CD4-positive, alpha-beta memory T cell (primary cell): Measurements from ENCODE around the gene ARX. TPM values are rescaled to one million over a fixed set of nuclear protein-coding genes. Genes with fewer than 3 reads are reported as not detected.

ENCODE experiments used
- CTCF ChIA-PET: fragments of 350-600 bp; sonication (Branson Sonifier 250); formaldehyde crosslinking; loops from one replicate; lab custom pipeline; 2021; ENCODE audit warnings: inconsistent platforms; ENCODE audit not compliant: partially characterized antibody; lab: Charles Lee
- POLR2A ChIA-PET: fragments of 350-600 bp; sonication (Branson Sonifier 250); formaldehyde crosslinking; loops from one replicate; lab custom pipeline; 2021; ENCODE audit not compliant: partially characterized antibody; lab: Charles Lee
- DNase-seq, 5 donors: peaks; one replicate each; pipeline versions ENCODE4 v3.0.0 to v3.0.0-alpha.2; 2020 to 2022; ENCODE audit warnings: mixed read lengths in 1 of 5
- H3K27ac ChIP-seq: one replicate; pipeline ENCODE4 v1.7.0; 2013; ENCODE audit warnings: low read depth, low read length
- H3K27me3 ChIP-seq: 2 replicates; pipeline ENCODE4 v1.7.0; 2013; ENCODE audit warnings: mild to moderate bottlenecking, low read length, moderate library complexity; ENCODE audit not compliant: insufficient read depth
- H3K36me3 ChIP-seq: 2 replicates; pipeline ENCODE4 v1.7.0; 2013; ENCODE audit warnings: mild to moderate bottlenecking, low read length, moderate library complexity; ENCODE audit not compliant: insufficient read depth
- H3K4me1 ChIP-seq: 2 replicates; pipeline ENCODE4 v1.7.0; 2013; ENCODE audit warnings: mild to moderate bottlenecking, low read length, moderate library complexity; ENCODE audit not compliant: insufficient read depth
- H3K4me3 ChIP-seq, 2 donors: one replicate each; pipeline ENCODE4 v1.7.0; 2013; ENCODE audit warnings: low read length in 2 of 2, mild to moderate bottlenecking in 1 of 2
- H3K9me3 ChIP-seq, 2 donors: one replicate each; pipeline ENCODE4 v1.7.0; 2013; ENCODE audit warnings: low read length in 2 of 2, control low read depth in 1 of 2; ENCODE audit not compliant: control insufficient read depth in 1 of 2
- H3K27ac Mint-ChIP-seq, 7 donors: one replicate each; pipeline ENCODE4 v1.8.0; 2020 to 2021; ENCODE audit warnings: mixed read lengths in 7 of 7, mild to moderate bottlenecking in 6 of 7, inconsistent platforms in 3 of 7, moderate library complexity in 3 of 7
- H3K27me3 Mint-ChIP-seq, 2 donors: one replicate each; pipeline ENCODE4 v1.8.0; 2020 to 2021; ENCODE audit warnings: mixed read lengths in 2 of 2
- H3K36me3 Mint-ChIP-seq, 2 donors: one replicate each; pipeline ENCODE4 v1.8.0; 2020 to 2021; ENCODE audit warnings: mixed read lengths in 2 of 2, inconsistent platforms in 1 of 2, mild to moderate bottlenecking in 1 of 2
- H3K4me1 Mint-ChIP-seq, 4 donors: one replicate each; pipeline ENCODE4 v1.8.0; 2020 to 2021; ENCODE audit warnings: mixed read lengths in 4 of 4, mild to moderate bottlenecking in 1 of 4
- H3K4me3 Mint-ChIP-seq, 8 donors: one replicate each; pipeline ENCODE4 v1.8.0; 2020 to 2021; ENCODE audit warnings: mixed read lengths in 8 of 8, mild to moderate bottlenecking in 7 of 8, moderate library complexity in 6 of 8, inconsistent platforms in 3 of 8
- H3K9me3 Mint-ChIP-seq, 8 donors: one replicate each; pipeline ENCODE4 v1.8.0; 2020 to 2021; ENCODE audit warnings: mixed read lengths in 8 of 8, mild to moderate bottlenecking in 5 of 8, inconsistent platforms in 3 of 8, moderate library complexity in 1 of 8
- intact Hi-C: fragments of 100-400 bp; cut with micrococcal nuclease; formaldehyde crosslinking; loops from one replicate; pipeline ENCODE4 v1.15.1; 2023
- polyA plus RNA-seq, 2 donors: library from polyadenylated mRNA; unstranded; fragments of 300-500 nt; fragmentation: Illumina TruSeq; gene quantifications; one replicate each; pipeline ENCODE4 v1.2.3, GENCODE V29; 2021
- total RNA-seq, 2 experiments: library from RNA; stranded (reverse); gene quantifications; one replicate each; pipeline ENCODE4 v1.2.3, GENCODE V29; 2021

Gene ARX
- total and polyA plus RNA-seq, 4 experiments from 2014 or later, result not detected

DNA sequence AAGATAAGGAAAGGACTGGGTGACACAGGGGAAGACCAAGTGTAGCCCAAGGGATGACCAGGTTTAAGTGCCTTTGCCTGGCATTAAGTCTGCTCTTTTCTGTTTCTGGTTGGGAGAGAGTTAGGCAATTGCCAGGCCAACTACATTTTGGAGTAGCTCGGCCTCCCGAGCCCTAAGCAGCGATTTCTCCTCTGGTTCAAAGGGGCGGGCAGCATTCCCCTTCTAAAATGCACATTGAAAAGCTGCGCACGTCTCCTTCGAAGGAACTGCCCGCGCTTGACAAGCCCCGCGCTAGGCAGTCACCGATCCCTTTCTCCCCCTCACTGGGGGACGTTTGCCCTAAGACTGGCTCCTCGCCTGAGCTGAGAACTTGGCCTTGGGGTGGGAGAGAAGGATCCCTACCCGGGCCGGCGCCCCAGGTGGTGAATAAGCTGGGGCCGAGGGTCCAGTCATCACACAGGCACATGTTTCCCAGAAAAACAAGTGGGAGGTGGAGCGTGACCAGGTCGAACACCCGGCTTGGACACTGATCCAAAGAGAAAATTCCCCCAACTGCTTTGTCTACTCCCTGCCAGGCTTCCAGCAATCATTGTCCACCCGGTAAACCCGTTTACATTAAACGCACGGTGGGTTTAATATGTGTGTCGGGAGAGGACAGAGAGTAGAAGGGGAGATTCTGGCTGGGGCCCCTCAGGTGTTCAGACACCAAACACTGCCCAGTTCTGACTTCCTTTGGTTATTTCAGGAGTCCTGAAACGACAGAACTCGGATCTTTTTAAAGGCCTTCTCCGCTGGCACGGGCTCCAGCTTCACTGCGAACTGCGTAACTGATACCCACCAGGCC lies 4.0 kb downstream of the ARX start:
- Mint-ChIP-seq H3K27ac (no peak overlapping the region), H3K9me3 (peaks cover 0 to 7% (median 0%) of the 10 kb centered on the region in 8 donors), H3K27me3 (peaks cover 22 to 27% of the 10 kb centered on the region in 2 donors), H3K4me1 (peaks cover 1 to 13% (median 2%) of the 10 kb centered on the region in 4 donors), H3K4me3 (peak overlapping the region in 5 of 8 donors; percentile 13 to 70 (median 54)), H3K36me3 (no peaks in the 10 kb centered on the region)
- H3K4me1 ChIP-seq, result no peaks in the 10 kb centered on the region
- ChIA-PET CTCF (no interaction called here), POLR2A (no interaction called here)
- peaks cover 8% of the 10 kb centered on the region for H3K27me3 ChIP-seq
- no peaks in the 10 kb centered on the region for H3K9me3 ChIP-seq
- H3K27ac ChIP-seq, result no peak overlapping the region
- no peak overlapping the region for H3K4me3 ChIP-seq
- no peak for DNase-seq
- intact Hi-C loops, result no loop called here
- H3K36me3 ChIP-seq, result no peaks in the 10 kb centered on the region

GRCh38 chrX:25010784-25011588 lies 4.8 kb downstream of the ARX start:
- H3K9me3 ChIP-seq, result no peaks in the 10 kb centered on the region
- ChIA-PET POLR2A (no interaction called here), CTCF (no interaction called here)
- Mint-ChIP-seq H3K4me3 (peak overlapping the region in 2 of 8 donors; percentile 28 to 35), H3K36me3 (no peaks in the 10 kb centered on the region), H3K27ac (no peak overlapping the region), H3K9me3 (peaks cover 0 to 3% (median 0%) of the 10 kb centered on the region in 8 donors), H3K4me1 (peaks cover 4 to 13% (median 7%) of the 10 kb centered on the region in 4 donors), H3K27me3 (peaks cover 27 to 30% of the 10 kb centered on the region in 2 donors)
- H3K27ac ChIP-seq, result no peak overlapping the region
- DNase-seq, result no peak
- H3K27me3 ChIP-seq, result peaks cover 7% of the 10 kb centered on the region
- H3K4me1 ChIP-seq, result no peaks in the 10 kb centered on the region
- H3K4me3 ChIP-seq, result no peak overlapping the region
- intact Hi-C loops, result no loop called here
- no peaks in the 10 kb centered on the region for H3K36me3 ChIP-seq

DNA sequence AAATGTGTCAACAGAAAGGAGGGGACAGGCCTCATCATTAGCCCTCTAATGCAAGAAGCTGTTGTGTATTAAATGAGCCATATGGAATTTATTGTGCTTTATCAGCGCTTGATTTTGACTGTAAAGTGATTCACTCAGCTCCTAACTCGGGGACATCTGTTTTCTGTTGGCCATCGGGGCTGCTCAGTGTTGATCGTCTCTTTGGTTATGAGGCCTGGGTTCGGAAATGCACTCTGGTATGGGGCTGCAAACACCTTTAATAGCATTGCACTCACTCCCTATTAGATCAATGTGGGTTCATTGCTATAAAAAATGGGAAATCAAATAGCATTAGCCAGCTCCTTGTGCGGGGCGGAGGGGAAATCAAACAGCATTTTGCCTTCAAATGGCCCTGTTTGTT lies 6.4 kb downstream of the ARX start:
- no peaks in the 10 kb centered on the region for H3K36me3 Mint-ChIP-seq
- H3K27ac ChIP-seq, result no peak overlapping the region
- ChIA-PET POLR2A (no interaction called here), CTCF (no interaction called here)
- peaks cover 0 to 3% (median 0%) of the 10 kb centered on the region in 8 donors for H3K9me3 Mint-ChIP-seq
- peaks cover 4 to 11% (median 7%) of the 10 kb centered on the region in 4 donors for H3K4me1 Mint-ChIP-seq
- H3K9me3 ChIP-seq, result no peaks in the 10 kb centered on the region
- no peaks in the 10 kb centered on the region for H3K4me1 ChIP-seq
- no peak for DNase-seq
- H3K36me3 ChIP-seq, result no peaks in the 10 kb centered on the region
- no peak overlapping the region for H3K27ac Mint-ChIP-seq
- H3K27me3 Mint-ChIP-seq, result peaks cover 26 to 30% of the 10 kb centered on the region in 2 donors
- peaks cover 5% of the 10 kb centered on the region for H3K27me3 ChIP-seq
- H3K4me3 ChIP-seq, result no peak overlapping the region
- intact Hi-C loops, result no loop called here
- H3K4me3 Mint-ChIP-seq, result no peak overlapping the region

DNA sequence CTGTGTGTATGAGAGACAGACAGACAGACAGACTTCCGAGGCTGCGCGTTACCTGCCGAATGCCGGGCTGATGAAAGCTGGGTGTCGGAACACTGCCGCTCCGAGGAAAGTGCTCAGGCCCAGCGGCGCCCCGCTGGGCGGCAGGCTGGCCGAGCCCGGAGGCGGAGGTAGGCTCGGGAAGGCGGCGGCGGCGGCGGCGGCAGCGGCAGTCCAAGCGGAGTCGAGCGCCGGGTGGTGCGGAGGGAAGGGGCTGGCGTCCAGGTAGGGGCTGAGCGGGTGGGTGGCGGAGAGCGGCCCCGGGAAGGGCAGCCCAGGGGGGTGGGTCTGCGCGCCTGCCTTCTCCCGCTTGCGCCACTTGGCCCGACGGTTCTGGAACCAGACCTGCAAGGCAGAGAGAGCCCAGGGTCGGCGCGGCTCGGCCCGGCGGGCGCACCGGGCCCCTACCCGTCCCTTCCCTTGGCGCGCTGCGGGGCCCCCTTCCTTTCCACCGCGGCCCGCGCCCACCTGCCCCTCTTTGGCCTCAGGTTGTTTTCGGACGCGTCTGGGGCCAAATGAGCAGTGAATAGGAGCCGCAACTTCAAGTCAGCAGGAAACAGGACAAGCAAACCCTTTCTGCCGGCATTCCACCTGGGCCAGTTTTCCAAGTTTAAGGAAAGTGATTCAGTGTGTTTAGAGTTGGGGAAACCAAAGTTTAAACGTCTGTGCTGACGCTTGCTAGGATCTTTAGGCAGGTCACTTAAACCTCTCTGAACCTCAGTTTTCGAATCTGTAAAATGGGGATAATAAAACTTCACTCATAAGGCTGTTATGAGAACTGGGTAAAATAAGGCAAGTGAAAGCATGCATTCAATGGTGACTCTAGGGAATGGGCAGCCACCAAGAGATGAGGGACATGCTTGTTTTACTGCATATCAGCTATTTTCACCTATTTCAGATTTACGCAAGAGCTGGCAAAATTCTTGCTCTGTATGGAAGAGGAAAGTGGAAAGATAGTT lies 8.4 kb downstream of the ARX start:
- peaks cover 7 to 24% (median 13%) of the 10 kb centered on the region in 4 donors for H3K4me1 Mint-ChIP-seq
- Histone ChIP-seq H3K27me3 (no peaks in the 10 kb centered on the region), H3K4me1 (no peaks in the 10 kb centered on the region), H3K4me3 (no peak overlapping the region), H3K9me3 (no peaks in the 10 kb centered on the region), H3K27ac (no peak overlapping the region), H3K36me3 (no peaks in the 10 kb centered on the region)
- H3K27me3 Mint-ChIP-seq, result peaks cover 30 to 36% of the 10 kb centered on the region in 2 donors
- H3K36me3 Mint-ChIP-seq, result no peaks in the 10 kb centered on the region
- CTCF ChIA-PET, result no interaction called here
- H3K4me3 Mint-ChIP-seq, result peak overlapping the region in 3 of 8 donors; percentile 14 to 63 (median 21)
- DNase-seq, result no peak
- POLR2A ChIA-PET, result no interaction called here
- intact Hi-C loops, result no loop called here
- peak overlapping the region in 1 of 7 donors; percentile 19 for H3K27ac Mint-ChIP-seq
- H3K9me3 Mint-ChIP-seq, result peaks cover 0 to 4% (median 0%) of the 10 kb centered on the region in 8 donors

- Mint-ChIP-seq H3K4me3 (peak overlapping the region in 5 of 8 donors; percentile 14 to 63 (median 29)), H3K27me3 (peaks cover 30 to 37% of the 10 kb centered on the region in 2 donors), H3K4me1 (peaks cover 9 to 27% (median 15%) of the 10 kb centered on the region in 4 donors), H3K27ac (no peak overlapping the region), H3K36me3 (no peaks in the 10 kb centered on the region), H3K9me3 (peaks cover 0 to 4% (median 0%) of the 10 kb centered on the region in 8 donors)
- intact Hi-C loops, result no loop called here
- ChIA-PET POLR2A (no interaction called here), CTCF (no interaction called here)
- H3K9me3 ChIP-seq, result no peaks in the 10 kb centered on the region
- no peak overlapping the region for H3K27ac ChIP-seq
- no peaks in the 10 kb centered on the region for H3K4me1 ChIP-seq
- H3K27me3 ChIP-seq, result no peaks in the 10 kb centered on the region
- no peak for DNase-seq
- H3K36me3 ChIP-seq, result no peaks in the 10 kb centered on the region
- no peak overlapping the region for H3K4me3 ChIP-seq
Measured at GRCh38 chrX:25006586-25007058, 9.1 kb downstream of the ARX start.

- intact Hi-C loops, result no loop called here
- Histone ChIP-seq H3K4me1 (no peaks in the 10 kb centered on the region), H3K36me3 (no peaks in the 10 kb centered on the region), H3K27me3 (no peaks in the 10 kb centered on the region), H3K4me3 (no peak overlapping the region), H3K27ac (no peak overlapping the region), H3K9me3 (no peaks in the 10 kb centered on the region)
- Mint-ChIP-seq H3K36me3 (no peaks in the 10 kb centered on the region), H3K4me3 (peak overlapping the region in 4 of 8 donors; percentile 20 to 47 (median 36)), H3K9me3 (peaks cover 0 to 4% (median 0%) of the 10 kb centered on the region in 8 donors), H3K4me1 (peaks cover 9 to 29% (median 15%) of the 10 kb centered on the region in 4 donors), H3K27me3 (peaks cover 26 to 34% of the 10 kb centered on the region in 2 donors), H3K27ac (no peak overlapping the region)
- ChIA-PET CTCF (interaction anchor here (1.2 kb wide), 1 partner anchor 166 kb away, joined by 3 read pairs; no protein-coding TSS in a partner anchor), POLR2A (no interaction called here)
- no peak for DNase-seq
Measured at GRCh38 chrX:25005382-25006185, 10.2 kb downstream of the ARX start.
